ENCODE results near the gene KLHL10.
"Not testable (repeated sequence)": the region's sequence is repeated elsewhere in the genome, so short reads cannot be mapped to it uniquely, and the experiment has no call there.

The KLHL10 gene

GRCh38 chr17:41825175-41825845 lies 12.3 kb upstream of the KLHL10 start:
- Histone ChIP-seq H4K8ac (ENCODE audit: low read depth, low read length) (no peak overlapping the region), H3K36me3 (ENCODE audit: control insufficient read depth, insufficient read depth, low read length) (peaks cover 8% of the 10 kb centered on the region), H3K4me1 (ENCODE audit: control insufficient read depth, low read depth, low read length) (no peaks in the 10 kb centered on the region), H3K56ac (ENCODE audit: low read length) (no peak overlapping the region), H3K27ac (ENCODE audit: low read depth, low read length) (no peak overlapping the region), H3K79me2 (ENCODE audit: control insufficient read depth, insufficient read depth, low read length) (no peaks in the 10 kb centered on the region), H2AK5ac (ENCODE audit: low read length) (no peak overlapping the region), H3K27me3 (ENCODE audit: insufficient read depth, low read length, poor library complexity) (no peaks in the 10 kb centered on the region), H2BK5ac (ENCODE audit: low read length) (no peak overlapping the region), H2BK120ac (ENCODE audit: low read depth, low read length) (no peak overlapping the region), H3K23ac (ENCODE audit: low read length) (no peak overlapping the region), H3K9ac (ENCODE audit: low read length) (no peak overlapping the region), H3K18ac (ENCODE audit: low read length) (no peak overlapping the region), H3K4ac (ENCODE audit: low read depth, low read length) (no peak overlapping the region), H2BK15ac (replicated peaks; ENCODE audit: low read depth) (no peak overlapping the region), H4K5ac (ENCODE audit: low read length) (no peak overlapping the region), H3K79me1 (ENCODE audit: low read length) (no peaks in the 10 kb centered on the region), H3K4me2 (ENCODE audit: low read length) (no peak overlapping the region), H3K4me3 (ENCODE audit: low read length) (no peak overlapping the region)
- no CpG with 5 or more reads among the region's 19 CpGs for WGBS (ENCODE audit: extremely low coverage, insufficient coverage, low lambda C conversion rate)
- DNase-seq, result no peak

GRCh38 chr17:41829961-41830360 lies 7.7 kb upstream of the KLHL10 start:
- H3K79me2 ChIP-seq (ENCODE audit: control insufficient read depth, insufficient read depth, low read length); H2AK5ac ChIP-seq (ENCODE audit: low read length); H3K27ac ChIP-seq (ENCODE audit: low read depth, low read length); H2BK5ac ChIP-seq (ENCODE audit: low read length); H3K4me1 ChIP-seq (ENCODE audit: control insufficient read depth, low read depth, low read length); H3K4me2 ChIP-seq (ENCODE audit: low read length); DNase-seq; H3K23ac ChIP-seq (ENCODE audit: low read length); H3K4me3 ChIP-seq (ENCODE audit: low read length); H3K36me3 ChIP-seq (ENCODE audit: control insufficient read depth, insufficient read depth, low read length); H2BK15ac ChIP-seq (replicated peaks; ENCODE audit: low read depth); H4K5ac ChIP-seq (ENCODE audit: low read length); H3K27me3 ChIP-seq (ENCODE audit: insufficient read depth, low read length, poor library complexity); H3K79me1 ChIP-seq (ENCODE audit: low read length); H2BK120ac ChIP-seq (ENCODE audit: low read depth, low read length); H3K9ac ChIP-seq (ENCODE audit: low read length); H3K4ac ChIP-seq (ENCODE audit: low read depth, low read length); H3K18ac ChIP-seq (ENCODE audit: low read length); H4K8ac ChIP-seq (ENCODE audit: low read depth, low read length); H3K56ac ChIP-seq (ENCODE audit: low read length): not testable (repeated sequence)
- WGBS (ENCODE audit: extremely low coverage, insufficient coverage, low lambda C conversion rate), result no CpG with 5 or more reads among the region's 10 CpGs

DNA sequence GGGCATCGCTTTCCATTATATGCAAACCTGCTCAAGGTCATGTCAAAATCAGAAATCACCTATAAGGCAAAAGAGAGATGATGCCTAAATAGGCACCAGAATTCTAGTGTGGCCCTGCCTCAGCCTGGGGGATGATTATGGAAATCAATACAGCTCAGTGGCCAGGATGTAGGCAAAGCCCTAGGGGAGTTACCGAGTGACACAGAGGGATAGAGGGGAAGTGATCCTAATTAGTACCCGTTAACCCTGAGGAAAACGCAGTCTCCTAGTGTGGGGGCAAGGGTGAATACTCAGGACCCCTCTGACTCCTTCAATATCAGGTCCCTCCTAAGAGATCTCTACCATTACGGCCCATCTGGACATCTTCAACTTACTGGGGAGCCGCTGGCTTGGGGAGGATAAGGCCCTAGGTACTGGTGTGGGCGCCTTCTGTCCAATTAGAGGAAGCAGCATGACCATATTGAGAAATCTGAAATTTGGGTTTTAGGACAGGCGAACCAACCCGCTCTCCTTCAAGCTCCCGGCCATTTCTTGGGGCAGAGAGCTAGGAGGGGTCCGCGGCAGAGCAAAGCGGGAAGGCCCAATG lies 2.3 kb upstream of the KLHL10 start:
- peak overlapping the region; percentile 63 for H3K4ac ChIP-seq (ENCODE audit: low read depth, low read length)
- peaks cover 1% of the 10 kb centered on the region for H3K79me1 ChIP-seq (ENCODE audit: low read length)
- no peak overlapping the region for H2BK120ac ChIP-seq (ENCODE audit: low read depth, low read length)
- H4K5ac ChIP-seq (ENCODE audit: low read length), result no peak overlapping the region
- H3K9ac ChIP-seq (ENCODE audit: low read length), result peak overlapping the region; percentile 92
- H3K36me3 ChIP-seq (ENCODE audit: control insufficient read depth, insufficient read depth, low read length), result peaks cover 2% of the 10 kb centered on the region
- no peak overlapping the region for H2BK15ac ChIP-seq (replicated peaks; ENCODE audit: low read depth)
- H4K8ac ChIP-seq (ENCODE audit: low read depth, low read length), result no peak overlapping the region
- no peak overlapping the region for H3K23ac ChIP-seq (ENCODE audit: low read length)
- H2AK5ac ChIP-seq (ENCODE audit: low read length), result no peak overlapping the region
- H3K4me3 ChIP-seq (ENCODE audit: low read length), result peak overlapping the region; percentile 87
- H3K27me3 ChIP-seq (ENCODE audit: insufficient read depth, low read length, poor library complexity), result no peaks in the 10 kb centered on the region
- H3K27ac ChIP-seq (ENCODE audit: low read depth, low read length), result no peak overlapping the region
- no peak overlapping the region for H2BK5ac ChIP-seq (ENCODE audit: low read length)
- DNase-seq, result no peak
- H3K4me2 ChIP-seq (ENCODE audit: low read length), result peak overlapping the region; percentile 52
- no CpG with 5 or more reads among the region's 13 CpGs for WGBS (ENCODE audit: extremely low coverage, insufficient coverage, low lambda C conversion rate)
- H3K79me2 ChIP-seq (ENCODE audit: control insufficient read depth, insufficient read depth, low read length), result no peaks in the 10 kb centered on the region
- H3K18ac ChIP-seq (ENCODE audit: low read length), result peak overlapping the region; percentile 53
- H3K56ac ChIP-seq (ENCODE audit: low read length), result peak overlapping the region; percentile 97
- H3K4me1 ChIP-seq (ENCODE audit: control insufficient read depth, low read depth, low read length), result peaks cover 2% of the 10 kb centered on the region

GRCh38 chr17:41835800-41836549 lies 1.6 kb upstream of the KLHL10 start, which contains the start of gene NT5C3B:
NT5C3B (minus strand) TSS chr17:41836232; CDS start chr17:41836193, 39 bp downstream.
- peaks cover 2% of the 10 kb centered on the region for H3K4me1 ChIP-seq (ENCODE audit: control insufficient read depth, low read depth, low read length)
- no peak within 1 kb of the TSS for H2BK120ac ChIP-seq (ENCODE audit: low read depth, low read length)
- H2AK5ac ChIP-seq (ENCODE audit: low read length), result no peak within 1 kb of the TSS
- peak within 1 kb of the TSS; percentile 92 for H3K9ac ChIP-seq (ENCODE audit: low read length)
- WGBS (ENCODE audit: extremely low coverage, insufficient coverage, low lambda C conversion rate), result no CpG with 5 or more reads among the region's 72 CpGs
- no peaks in the 10 kb centered on the region for H3K27me3 ChIP-seq (ENCODE audit: insufficient read depth, low read length, poor library complexity)
- H3K36me3 ChIP-seq (ENCODE audit: control insufficient read depth, insufficient read depth, low read length), result peaks cover 2% of the 10 kb centered on the region
- H3K18ac ChIP-seq (ENCODE audit: low read length), result peak within 1 kb of the TSS; percentile 53
- peak within 1 kb of the TSS; percentile 97 for H3K56ac ChIP-seq (ENCODE audit: low read length)
- peak; percentile 48 for DNase-seq
- no peak within 1 kb of the TSS for H3K23ac ChIP-seq (ENCODE audit: low read length)
- no peak within 1 kb of the TSS for H3K27ac ChIP-seq (ENCODE audit: low read depth, low read length)
- no peak within 1 kb of the TSS for H2BK15ac ChIP-seq (replicated peaks; ENCODE audit: low read depth)
- no peak within 1 kb of the TSS for H4K5ac ChIP-seq (ENCODE audit: low read length)
- peak within 1 kb of the TSS; percentile 57 for H4K8ac ChIP-seq (ENCODE audit: low read depth, low read length)
- H2BK5ac ChIP-seq (ENCODE audit: low read length), result no peak within 1 kb of the TSS
- H3K4me3 ChIP-seq (ENCODE audit: low read length), result peak within 1 kb of the TSS; percentile 87
- H3K79me2 ChIP-seq (ENCODE audit: control insufficient read depth, insufficient read depth, low read length), result no peaks in the 10 kb centered on the region
- H3K79me1 ChIP-seq (ENCODE audit: low read length), result peaks cover 1% of the 10 kb centered on the region
- peak within 1 kb of the TSS; percentile 63 for H3K4ac ChIP-seq (ENCODE audit: low read depth, low read length)
- peak within 1 kb of the TSS; percentile 70 for H3K4me2 ChIP-seq (ENCODE audit: low read length)

DNA sequence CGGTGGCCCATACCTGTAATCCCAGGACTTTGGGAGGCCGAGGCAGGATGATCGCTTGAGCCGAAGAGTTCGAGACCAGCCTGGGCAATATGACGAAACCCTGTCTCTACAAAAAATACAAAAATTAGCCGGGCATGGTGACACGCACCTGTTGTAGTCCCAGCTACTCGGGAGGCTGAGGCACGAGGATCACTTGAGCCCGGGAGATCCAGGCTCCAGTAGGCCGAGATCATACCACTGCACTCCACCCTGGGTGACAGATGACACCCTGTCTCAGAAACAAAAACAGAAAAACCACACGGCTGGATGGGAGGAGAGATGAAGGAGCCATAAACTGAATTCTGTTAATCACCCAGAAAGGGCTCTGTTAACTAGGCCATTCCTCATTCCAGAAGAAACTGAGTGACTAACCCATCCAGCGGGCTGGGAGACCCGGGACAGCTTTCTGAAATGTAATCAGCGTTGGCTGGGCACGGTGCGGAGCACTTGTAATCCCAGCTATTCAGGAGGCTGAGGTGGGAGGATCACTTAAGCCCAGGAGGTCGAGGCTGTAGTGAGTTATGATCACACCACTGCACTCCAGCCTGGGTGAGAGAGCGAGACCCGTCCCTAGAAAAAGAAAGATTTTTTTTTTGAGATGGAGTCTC lies 952 bp upstream of the KLHL10 start:
- Histone ChIP-seq H3K27ac (ENCODE audit: low read depth, low read length) (no peak overlapping the region), H3K9ac (ENCODE audit: low read length) (peak overlapping the region; percentile 53), H3K23ac (ENCODE audit: low read length) (no peak overlapping the region), H3K4me2 (ENCODE audit: low read length) (peak overlapping the region; percentile 70), H3K4me3 (ENCODE audit: low read length) (no peak overlapping the region), H3K27me3 (ENCODE audit: insufficient read depth, low read length, poor library complexity) (no peaks in the 10 kb centered on the region), H3K56ac (ENCODE audit: low read length) (peak overlapping the region; percentile 89), H3K18ac (ENCODE audit: low read length) (no peak overlapping the region), H4K8ac (ENCODE audit: low read depth, low read length) (no peak overlapping the region), H3K4ac (ENCODE audit: low read depth, low read length) (no peak overlapping the region), H2BK5ac (ENCODE audit: low read length) (no peak overlapping the region), H4K5ac (ENCODE audit: low read length) (no peak overlapping the region), H3K4me1 (ENCODE audit: control insufficient read depth, low read depth, low read length) (peaks cover 2% of the 10 kb centered on the region), H3K79me1 (ENCODE audit: low read length) (peaks cover 1% of the 10 kb centered on the region), H2BK120ac (ENCODE audit: low read depth, low read length) (no peak overlapping the region), H2BK15ac (replicated peaks; ENCODE audit: low read depth) (no peak overlapping the region), H3K36me3 (ENCODE audit: control insufficient read depth, insufficient read depth, low read length) (peaks cover 2% of the 10 kb centered on the region), H2AK5ac (ENCODE audit: low read length) (no peak overlapping the region), H3K79me2 (ENCODE audit: control insufficient read depth, insufficient read depth, low read length) (no peaks in the 10 kb centered on the region)
- DNase-seq, result no peak
- no CpG with 5 or more reads among the region's 21 CpGs for WGBS (ENCODE audit: extremely low coverage, insufficient coverage, low lambda C conversion rate)
